Esophagus (tissue), 2 donors: ENCODE measurements around the gene VEGFD. TPM values are rescaled to one million over a fixed set of nuclear protein-coding genes. Genes with fewer than 3 reads are reported as not detected.

ENCODE experiments used
- H3K27ac ChIP-seq, 2 donors: one replicate each; pipeline ENCODE4 v1.5.1; 2013; ENCODE audit warnings: low read depth in 2 of 2, mild to moderate bottlenecking in 2 of 2, inconsistent platforms in 1 of 2, low read length in 1 of 2, moderate library complexity in 1 of 2
- H3K27me3 ChIP-seq, 2 donors: one replicate each; pipeline ENCODE4 v1.6.1; 2013; ENCODE audit warnings: low read length in 2 of 2, control low read depth in 1 of 2, mild to moderate bottlenecking in 1 of 2; ENCODE audit not compliant: insufficient read depth in 2 of 2, control insufficient read depth in 1 of 2
- H3K36me3 ChIP-seq, 2 donors: one replicate each; pipeline ENCODE4 v1.6.1; 2013; ENCODE audit warnings: low read length in 1 of 2; ENCODE audit not compliant: control insufficient read depth in 2 of 2, insufficient read depth in 2 of 2
- H3K4me1 ChIP-seq, 2 donors: one replicate each; pipeline ENCODE4 v1.6.1; 2013; ENCODE audit warnings: low read length in 1 of 2; ENCODE audit not compliant: control insufficient read depth in 2 of 2, insufficient read depth in 2 of 2
- H3K4me3 ChIP-seq, 2 donors: one replicate each; pipeline ENCODE4 v1.5.1; 2013; ENCODE audit warnings: low read length in 2 of 2, mild to moderate bottlenecking in 2 of 2, low read depth in 1 of 2, moderate library complexity in 1 of 2
- H3K9me3 ChIP-seq, 2 donors: one replicate each; pipeline ENCODE4 v1.6.1; 2013; ENCODE audit warnings: mild to moderate bottlenecking in 2 of 2, low read depth in 1 of 2, low read length in 1 of 2, moderate library complexity in 1 of 2; ENCODE audit not compliant: control insufficient read depth in 2 of 2, insufficient read depth in 1 of 2
- WGBS, 2 donors: extraction: QIAGEN DNeasy Blood & Tissue Kit; methylation state at CpG; one replicate each; pipeline ENCODE4 v1.1.7; 2013; 5-methylcytosine and 5-hydroxymethylcytosine counted together
- polyA plus RNA-seq, 2 donors: library from polyadenylated mRNA; stranded (reverse); fragments of 200-250 nt; gene quantifications; one replicate each; pipeline ENCODE4 v1.2.3, GENCODE V29; 2013
- donor health status: healthy with polysubstance abuse.
- donor health status: Bipolar disorder and iron deficiency.

Gene VEGFD
- polyA plus RNA-seq, 2 donors, result 0.56 to 0.57 TPM

DNA sequence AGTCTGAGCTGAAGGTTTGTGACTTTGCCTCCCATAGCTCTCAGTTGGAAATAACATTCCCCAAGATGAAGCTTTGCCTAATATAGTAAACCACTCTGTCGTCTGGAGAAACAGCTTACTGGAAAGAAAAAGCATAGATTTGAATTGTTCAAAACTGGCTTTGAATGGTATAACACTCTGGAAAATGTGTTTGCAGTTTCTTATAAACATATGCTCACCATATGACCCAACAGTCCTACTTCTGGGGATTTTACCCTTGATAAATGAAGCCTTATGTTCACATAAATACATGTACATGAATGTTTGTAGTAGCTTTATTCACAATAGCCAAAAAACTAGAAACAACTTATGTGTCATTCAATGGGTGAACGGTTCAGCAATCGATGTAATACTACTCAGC, 10.2 kb downstream of the VEGFD start:
- 60 to 64% methylated on average over 3 of the region's 3 CpGs for WGBS, 2 donors
- Histone ChIP-seq H3K27ac (no peak overlapping the region), H3K27me3 (peaks cover 0 to 3% of the 10 kb centered on the region in 2 donors)

GRCh38 chrX:15366506-15367352, 17.5 kb downstream of the VEGFD start:
- 68 to 82% methylated on average over 9 of the region's 9 CpGs for WGBS, 2 donors
- no peak overlapping the region for H3K4me3 ChIP-seq
- H3K9me3 ChIP-seq, result no peaks in the 10 kb centered on the region
- H3K4me1 ChIP-seq, result no peaks in the 10 kb centered on the region
- H3K36me3 ChIP-seq, result no peaks in the 10 kb centered on the region
- no peaks in the 10 kb centered on the region for H3K27me3 ChIP-seq
- H3K27ac ChIP-seq, result no peak overlapping the region

More for the DNA sequence above, 10.2 kb downstream of the VEGFD start:
- Histone ChIP-seq H3K36me3 (no peaks in the 10 kb centered on the region), H3K4me1 (no peaks in the 10 kb centered on the region), H3K9me3 (no peaks in the 10 kb centered on the region), H3K4me3 (no peak overlapping the region)

GRCh38 chrX:15359701-15360100, 24.5 kb downstream of the VEGFD start:
- no peaks in the 10 kb centered on the region for H3K4me1 ChIP-seq
- H3K27me3 ChIP-seq, result peaks cover 0 to 3% of the 10 kb centered on the region in 2 donors
- H3K4me3 ChIP-seq, result no peak overlapping the region
- 48 to 70% methylated on average over 2 of the region's 2 CpGs for WGBS, 2 donors
- H3K36me3 ChIP-seq, result no peaks in the 10 kb centered on the region
- H3K9me3 ChIP-seq, result no peaks in the 10 kb centered on the region
- no peak overlapping the region for H3K27ac ChIP-seq

- Histone ChIP-seq H3K27ac (no peak overlapping the region), H3K36me3 (no peaks in the 10 kb centered on the region), H3K4me3 (no peak overlapping the region), H3K27me3 (peaks cover 0 to 3% of the 10 kb centered on the region in 2 donors), H3K9me3 (no peaks in the 10 kb centered on the region), H3K4me1 (no peaks in the 10 kb centered on the region)
- 61 to 66% methylated on average over 2 of the region's 2 CpGs for whole genome bisulfite sequencing, 2 donors
These were observed 25.7 kb downstream of the VEGFD start for GRCh38 chrX:15358533-15358932.

GRCh38 chrX:15356444-15356843, 27.8 kb downstream of the VEGFD start:
- 21 to 39% methylated on average over 1 of the region's 1 CpG for WGBS, 2 donors
- Histone ChIP-seq H3K4me1 (no peaks in the 10 kb centered on the region), H3K4me3 (no peak overlapping the region), H3K27ac (no peak overlapping the region), H3K9me3 (no peaks in the 10 kb centered on the region), H3K27me3 (peaks cover 0 to 3% of the 10 kb centered on the region in 2 donors), H3K36me3 (no peaks in the 10 kb centered on the region)

DNA sequence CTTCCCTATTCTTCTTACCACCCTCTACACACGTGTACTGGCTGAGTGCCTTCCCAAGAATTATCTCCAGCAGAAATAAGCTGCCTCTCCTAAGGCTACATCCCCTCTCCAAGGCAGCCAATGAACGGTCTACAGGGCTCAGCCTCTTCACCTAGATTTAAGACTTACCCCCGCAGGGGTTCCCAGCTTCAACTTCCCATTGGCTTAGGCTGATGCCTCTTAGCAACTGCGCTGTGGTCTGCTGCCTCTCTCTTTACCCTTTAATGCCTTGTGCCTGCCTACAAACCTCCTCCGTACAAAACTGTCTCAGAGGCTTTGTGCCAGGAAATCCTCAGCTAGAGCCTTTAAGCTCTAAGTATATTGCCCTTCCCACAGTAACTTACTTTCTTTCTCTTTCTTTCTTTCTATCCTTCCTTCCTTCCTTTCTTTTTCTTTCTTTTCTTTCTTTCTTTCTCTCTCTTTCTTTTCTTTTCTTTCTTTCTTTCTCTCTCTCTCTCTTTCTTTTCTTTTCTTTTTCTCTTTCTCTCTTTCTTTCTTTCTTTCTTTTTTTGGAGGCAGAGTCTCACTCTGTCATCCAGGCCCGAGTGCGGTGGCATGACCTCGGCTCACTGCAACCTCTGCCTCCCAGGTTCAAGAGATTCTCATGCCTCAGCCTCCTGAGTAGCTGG, 33.8 kb downstream of the VEGFD start:
- 69 to 76% methylated on average over 8 of the region's 8 CpGs for WGBS, 2 donors
- Histone ChIP-seq H3K4me1 (no peaks in the 10 kb centered on the region), H3K27me3 (no peaks in the 10 kb centered on the region), H3K36me3 (no peaks in the 10 kb centered on the region), H3K27ac (no peak overlapping the region), H3K4me3 (no peak overlapping the region), H3K9me3 (no peaks in the 10 kb centered on the region)

DNA sequence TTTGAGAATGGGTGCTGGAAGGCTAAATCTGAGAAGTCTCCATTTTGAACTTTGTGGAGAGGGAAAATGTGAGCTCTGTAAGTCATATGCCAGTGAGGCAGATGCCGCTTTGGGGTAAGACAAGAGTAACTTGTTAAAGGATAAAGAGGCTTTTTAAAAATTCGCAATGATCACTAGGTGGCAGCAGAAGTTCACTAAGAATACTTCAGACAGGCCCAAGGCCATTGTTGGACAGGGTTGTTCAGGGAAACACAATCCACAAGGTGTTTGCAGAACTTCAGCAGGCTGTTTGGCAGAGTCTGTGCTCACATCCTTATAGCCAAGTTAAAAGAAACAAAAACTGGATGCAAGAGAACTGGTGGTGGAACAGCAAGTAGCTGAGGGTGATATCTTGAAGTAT, 35.2 kb downstream of the VEGFD start:
- WGBS, 2 donors, result 16 to 21% methylated on average over 2 of the region's 2 CpGs
- H3K4me1 ChIP-seq, result no peaks in the 10 kb centered on the region
- no peaks in the 10 kb centered on the region for H3K9me3 ChIP-seq
- H3K36me3 ChIP-seq, result no peaks in the 10 kb centered on the region
- H3K27ac ChIP-seq, result no peak overlapping the region
- no peaks in the 10 kb centered on the region for H3K27me3 ChIP-seq
- H3K4me3 ChIP-seq, result no peak overlapping the region

GRCh38 chrX:15345976-15346375, 38.2 kb downstream of the VEGFD start:
- Histone ChIP-seq H3K4me3 (no peak overlapping the region), H3K27ac (no peak overlapping the region), H3K36me3 (no peaks in the 10 kb centered on the region), H3K4me1 (no peaks in the 10 kb centered on the region), H3K27me3 (no peaks in the 10 kb centered on the region), H3K9me3 (no peaks in the 10 kb centered on the region)
- WGBS, 2 donors, result 73 to 81% methylated on average over 3 of the region's 3 CpGs

- no peaks in the 10 kb centered on the region for H3K4me1 ChIP-seq
- H3K27ac ChIP-seq, result no peak overlapping the region
- no peaks in the 10 kb centered on the region for H3K36me3 ChIP-seq
- H3K27me3 ChIP-seq, result no peaks in the 10 kb centered on the region
- no peaks in the 10 kb centered on the region for H3K9me3 ChIP-seq
- no peak overlapping the region for H3K4me3 ChIP-seq
These were observed 40.1 kb downstream of the VEGFD start for GRCh38 chrX:15344106-15344505.

DNA sequence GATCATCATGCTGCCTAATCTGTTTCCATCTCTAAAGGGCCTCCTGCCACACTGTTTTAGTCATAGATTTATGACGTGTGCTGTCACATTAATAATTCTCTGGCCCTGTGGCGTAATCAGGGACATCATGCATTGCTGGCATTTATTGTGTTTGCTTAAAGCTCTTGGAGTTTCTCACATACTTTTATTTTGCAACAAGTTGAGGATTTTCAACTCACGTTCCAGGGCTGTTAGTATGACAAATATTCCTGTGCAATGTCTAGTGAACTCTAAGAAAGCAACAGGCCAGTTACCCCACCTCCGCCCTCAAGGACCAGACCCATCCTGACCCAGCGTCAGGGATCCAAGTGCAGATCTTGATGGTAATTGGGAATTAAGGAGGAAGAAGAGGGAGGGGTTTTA, 41.1 kb downstream of the VEGFD start:
- Histone ChIP-seq H3K27ac (no peak overlapping the region), H3K9me3 (no peaks in the 10 kb centered on the region), H3K27me3 (peaks cover 0 to 1% of the 10 kb centered on the region in 2 donors), H3K36me3 (no peaks in the 10 kb centered on the region), H3K4me1 (no peaks in the 10 kb centered on the region), H3K4me3 (no peak overlapping the region)
- WGBS, 2 donors, result 59% methylated on average over 5 of the region's 5 CpGs
